HG03139 (cell line): ENCODE data around the gene SEZ6.

ENCODE experiments used
- ATAC-seq: cut with Tn5 transposase; IDR thresholded peaks from one replicate; pipeline ENCODE4 v1.9.1; 2021; ENCODE audit not compliant: unreplicated experiment

The SEZ6 gene

DNA sequence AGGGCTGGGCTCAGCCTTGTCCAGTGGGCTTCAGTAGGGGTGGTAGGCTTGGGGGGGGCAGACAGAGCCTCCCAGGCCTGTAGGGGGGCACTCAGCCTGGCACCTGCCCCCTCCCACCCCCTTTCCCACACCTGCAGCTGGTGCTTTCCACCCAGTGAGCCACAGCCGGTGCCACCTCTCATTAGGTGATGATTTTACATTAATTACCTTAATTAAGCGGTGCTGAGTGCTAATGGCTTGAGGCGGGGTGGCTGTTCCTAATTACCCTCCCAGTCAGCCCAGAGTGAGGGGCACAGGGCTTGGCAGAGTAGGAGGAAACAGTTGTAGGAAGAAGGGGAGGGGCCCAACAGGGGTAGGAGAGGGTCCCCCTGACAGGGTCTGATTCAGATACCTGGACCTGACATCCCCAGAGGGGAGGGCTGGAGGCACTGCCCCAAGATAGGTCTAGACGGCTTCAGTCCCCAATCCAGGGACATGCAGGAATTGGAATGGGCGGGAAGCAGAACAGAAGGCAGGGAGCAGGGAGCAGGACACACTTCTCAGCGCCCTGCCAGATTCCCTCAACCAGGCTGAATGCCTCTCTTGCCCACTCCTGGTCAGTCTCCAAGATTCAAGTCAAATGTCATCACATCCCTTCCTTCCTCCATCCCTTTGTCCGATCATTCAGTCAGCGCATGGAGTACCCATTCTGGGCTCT, 28.0 kb downstream of the SEZ6 start:
- no peak for ATAC-seq

DNA sequence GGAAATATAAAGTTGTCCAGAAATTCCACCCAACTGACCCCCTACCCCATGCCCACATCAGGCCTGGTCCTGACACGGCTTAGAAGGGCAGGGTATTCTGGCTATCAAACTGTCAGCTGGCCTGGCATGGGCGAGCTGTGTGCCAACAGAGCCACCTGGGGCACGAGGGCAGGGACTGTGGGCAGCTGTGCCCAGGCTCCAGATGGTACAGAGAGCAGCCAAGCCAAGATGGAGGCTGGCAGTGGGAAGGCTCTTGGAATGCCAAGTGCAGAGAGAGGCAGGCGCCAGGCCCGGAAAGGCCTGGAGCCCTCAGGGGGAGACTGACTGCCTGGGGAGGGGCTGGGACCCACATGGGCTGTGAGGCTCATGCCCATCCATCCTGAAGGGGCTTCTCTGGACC, 30.2 kb downstream of the SEZ6 start:
- no peak for ATAC-seq

GRCh38 chr17:28975031-28975430, 30.8 kb downstream of the SEZ6 start:
- no peak for ATAC-seq

GRCh38 chr17:28974451-28974850, 31.4 kb downstream of the SEZ6 start:
- no peak for ATAC-seq

- no peak for ATAC-seq
These were observed 32.4 kb downstream of the SEZ6 start for GRCh38 chr17:28973425-28973824.

- ATAC-seq: no peak
These were observed 33.4 kb downstream of the SEZ6 start for GRCh38 chr17:28972437-28972836.

DNA sequence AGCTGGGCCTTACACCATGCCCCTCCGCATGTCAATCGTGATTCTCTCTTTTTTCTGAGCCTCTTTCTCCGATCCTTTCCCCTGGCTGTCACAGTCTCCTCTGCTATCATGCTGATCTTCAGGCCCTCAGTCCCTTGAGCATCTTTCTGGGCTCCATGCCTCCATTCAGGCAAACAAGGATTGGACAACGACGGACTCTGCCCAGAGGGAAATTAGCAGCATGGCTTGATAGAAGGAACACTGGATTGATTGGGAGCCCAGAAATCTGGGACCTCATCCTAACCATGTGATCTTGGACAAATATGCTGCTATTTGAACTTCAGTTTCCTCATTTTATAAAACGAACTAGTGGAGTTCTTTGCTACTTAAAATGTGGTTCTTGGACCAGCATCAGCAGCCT, 35.0 kb downstream of the SEZ6 start:
- ATAC-seq: no peak

- no peak for ATAC-seq
These were observed 36.0 kb downstream of the SEZ6 start for GRCh38 chr17:28969706-28970393.

- ATAC-seq: no peak
These were observed 36.9 kb downstream of the SEZ6 start for GRCh38 chr17:28968914-28969295.

DNA sequence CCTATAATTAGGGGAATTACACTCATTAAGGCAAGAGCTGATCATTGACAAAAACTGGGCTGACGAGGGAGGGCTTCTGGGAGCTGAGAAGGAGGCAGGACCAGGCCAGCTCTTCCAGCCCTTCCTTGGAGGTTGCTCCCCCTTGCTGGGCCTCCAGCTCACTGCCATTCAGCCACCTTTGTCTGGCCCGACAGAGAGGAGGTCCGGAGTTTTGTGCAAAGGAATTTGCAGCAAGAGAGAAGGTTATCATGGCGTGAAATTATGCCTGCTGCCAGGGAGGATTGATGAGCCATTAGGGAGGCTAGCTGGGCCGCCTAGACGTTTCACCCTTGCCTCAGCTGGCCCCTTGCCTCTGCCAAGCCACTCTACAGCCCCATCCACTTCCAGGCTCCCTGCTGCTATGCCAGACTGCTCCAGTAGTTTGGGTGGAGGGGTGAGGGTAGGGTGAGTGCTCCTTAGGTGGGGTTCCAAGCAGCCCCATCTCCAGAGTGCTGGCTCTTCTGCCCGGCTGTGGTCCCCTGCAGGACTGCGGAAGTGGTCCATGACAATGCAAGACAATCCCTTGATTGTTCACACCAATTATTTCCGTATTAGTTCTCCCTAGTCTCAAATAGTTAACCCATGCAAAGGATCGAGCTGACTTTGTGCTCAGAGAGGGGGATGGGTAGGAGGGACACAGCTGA, 37.5 kb downstream of the SEZ6 start:
- ATAC-seq: no peak

GRCh38 chr17:28967221-28968135, 38.4 kb downstream of the SEZ6 start:
- ATAC-seq: no peak

DNA sequence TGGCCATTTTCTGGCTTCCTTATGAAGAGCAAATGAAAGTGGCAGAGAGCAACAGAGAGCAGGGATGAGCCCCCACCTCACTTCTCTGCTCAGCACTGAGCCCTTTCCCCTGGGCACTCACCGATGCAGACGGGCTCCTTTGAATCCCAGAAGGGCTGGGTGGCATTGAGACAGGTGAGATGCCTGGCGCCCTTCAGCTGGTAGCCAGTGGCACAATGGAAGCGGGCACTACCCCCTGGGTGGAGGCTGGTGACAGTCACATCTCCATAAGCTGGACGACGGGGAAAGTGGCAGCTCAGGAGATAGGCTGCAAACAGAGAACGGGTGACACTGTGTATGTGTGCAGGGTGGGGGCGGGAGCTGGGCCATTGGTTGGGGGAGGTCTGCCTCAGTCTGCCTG, 42.0 kb downstream of the SEZ6 start:
- ATAC-seq: no peak

DNA sequence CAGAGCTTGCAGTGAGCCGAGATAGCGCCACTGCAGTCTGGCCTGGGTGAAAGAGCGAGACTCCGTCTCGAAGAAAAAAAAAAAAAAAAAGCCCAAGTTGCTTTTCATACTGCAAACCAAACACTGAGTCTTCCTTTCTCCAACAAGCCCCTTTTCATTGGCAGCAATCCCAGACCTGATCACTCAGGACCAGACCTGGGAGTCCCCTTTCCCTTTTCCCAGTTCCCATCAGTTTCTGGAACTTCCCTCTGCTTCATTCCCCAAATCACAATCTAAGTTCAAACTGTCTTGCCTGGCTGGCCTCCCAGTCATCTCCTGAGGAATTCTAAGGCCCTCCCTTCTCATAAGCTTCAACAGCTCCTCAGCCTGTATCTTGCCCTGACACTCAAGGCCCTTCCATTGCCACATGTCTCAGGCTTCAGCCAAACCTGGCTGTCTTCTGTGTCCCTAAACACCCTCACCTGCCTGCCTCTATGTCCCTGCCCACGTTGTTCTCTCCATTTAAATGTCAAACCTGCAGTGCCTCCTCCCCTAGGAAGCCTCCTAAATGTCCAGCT, 42.7 kb downstream of the SEZ6 start:
- no peak for ATAC-seq

- ATAC-seq: no peak
These were observed 44.4 kb downstream of the SEZ6 start for GRCh38 chr17:28961391-28961790.

DNA sequence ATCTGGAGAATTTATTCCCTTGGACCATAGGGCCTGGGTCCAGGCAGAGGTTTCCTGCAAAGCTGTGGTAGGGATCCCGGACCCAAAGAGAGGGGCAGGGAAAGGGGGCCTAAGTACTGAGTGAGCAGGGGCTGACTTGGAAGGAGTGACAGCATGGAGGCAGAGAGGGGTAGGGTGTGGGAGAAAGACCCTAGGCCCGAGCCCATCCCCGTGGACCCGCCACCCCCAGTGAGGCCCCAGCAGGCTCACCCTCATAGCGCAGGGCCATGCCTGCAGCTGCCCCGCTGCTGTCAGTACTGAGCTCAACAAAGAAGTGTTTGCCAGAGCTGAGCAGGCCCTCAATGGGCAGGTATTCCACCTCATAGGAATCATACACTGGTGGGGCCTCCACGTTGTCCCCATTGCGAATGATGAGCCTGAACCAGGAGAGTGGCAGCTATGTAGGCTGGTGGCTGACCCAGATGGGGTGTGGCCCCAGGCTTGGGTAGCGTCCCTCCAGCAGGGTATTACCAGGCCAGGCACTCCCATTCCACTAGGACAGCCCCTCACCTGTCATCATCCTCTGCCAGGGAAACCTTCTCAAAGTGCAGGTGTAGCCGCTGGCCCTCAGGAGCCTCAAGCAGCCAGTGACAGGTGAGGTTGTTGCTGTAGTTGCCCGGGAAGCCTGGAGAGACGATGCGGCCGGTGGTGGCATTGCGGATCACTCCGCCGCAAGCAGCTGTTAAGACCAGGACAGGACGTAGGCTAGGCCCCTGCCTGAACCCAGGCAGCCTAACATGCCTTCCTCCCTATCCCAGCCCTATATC, 45.4 kb downstream of the SEZ6 start:
- no peak for ATAC-seq

- no peak for ATAC-seq
These were observed 46.4 kb downstream of the SEZ6 start for GRCh38 chr17:28959471-28959871.

- no peak for ATAC-seq
These were observed 46.9 kb downstream of the SEZ6 start for GRCh38 chr17:28958820-28959455.

DNA sequence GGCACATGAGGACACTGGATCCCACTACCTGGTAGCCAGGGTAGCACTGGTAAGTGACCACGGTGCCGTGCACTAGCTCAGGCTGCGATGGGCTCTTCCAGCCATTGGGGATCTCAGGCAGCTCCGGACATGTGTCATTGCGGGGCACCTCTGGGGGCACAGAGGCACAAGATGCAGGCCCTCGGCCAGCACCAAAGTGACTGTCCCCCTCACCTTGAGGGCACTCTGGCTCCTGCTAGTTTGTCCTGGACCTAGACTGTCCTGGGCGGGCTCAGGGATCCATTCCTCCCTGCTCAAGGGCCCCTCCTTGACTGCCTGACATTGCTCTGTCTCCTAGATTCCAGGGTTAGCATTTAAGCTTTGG, 47.9 kb downstream of the SEZ6 start:
- ATAC-seq: no peak

DNA sequence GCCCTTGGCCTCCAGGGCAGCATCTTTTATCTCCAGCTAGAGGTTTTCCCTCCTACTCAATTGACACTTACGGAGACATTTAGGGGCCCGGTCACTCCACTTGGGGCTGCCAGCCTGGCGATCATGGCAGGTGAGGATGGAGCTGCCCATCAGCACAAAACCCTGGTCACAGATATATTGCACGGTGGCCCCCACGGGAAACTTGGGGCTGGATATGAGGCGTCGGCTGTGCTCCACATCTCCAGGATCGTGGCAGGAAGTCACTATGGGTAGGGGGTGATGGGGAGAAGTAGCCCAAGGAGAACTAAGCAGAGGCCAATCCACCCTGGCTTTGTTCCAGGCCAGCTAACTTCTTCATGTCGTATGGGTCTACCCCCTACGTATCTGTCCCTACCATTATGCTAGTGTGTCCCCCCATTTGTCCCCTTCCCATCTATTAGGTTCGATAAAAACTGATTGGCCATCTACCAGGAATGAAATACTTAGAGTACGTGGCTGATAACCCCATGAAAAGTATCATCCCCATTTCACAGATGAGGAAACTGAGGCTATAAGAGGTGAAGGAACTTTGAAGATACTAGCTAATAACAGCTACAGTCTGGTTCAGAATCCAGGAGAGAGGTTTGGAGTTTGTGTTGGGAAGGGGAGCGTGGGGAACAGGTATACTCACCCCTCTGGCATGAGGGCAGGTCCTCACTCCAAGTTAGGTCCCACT, 48.4 kb downstream of the SEZ6 start:
- no peak for ATAC-seq
